Body of pancreas (tissue), 4 donors: ENCODE measurements around the gene ITGB2. TPM values are rescaled to one million over a fixed set of nuclear protein-coding genes. Genes with fewer than 3 reads are reported as not detected.

Experiments used
- ATAC-seq: fragments of 150-250 bp; one replicate; pipeline ENCODE4 v1.9.1; 2016
- DNase-seq, 4 donors: peaks; one replicate each; pipeline ENCODE4 v3.0.0-alpha.2; 2019
- H3K27ac ChIP-seq, 4 donors: fragments of 200-600 bp; sonication (generic); 1 replicate in 3 of 4; 2 replicates in 1 of 4; pipeline versions ENCODE4 v1.5.1 to v1.6.1; 2016 to 2019; ENCODE audit warnings: mild to moderate bottlenecking in 1 of 4, mixed read lengths in 1 of 4, moderate library complexity in 1 of 4
- H3K27me3 ChIP-seq, 2 donors: fragments of 200-600 bp; sonication (generic); one replicate each; pipeline ENCODE4 v1.6.0; 2016; ENCODE audit warnings: mild to moderate bottlenecking in 1 of 2
- H3K36me3 ChIP-seq, 2 donors: fragments of 200-600 bp; sonication (generic); replicated peaks in 1 of 2; 2 replicates each; pipeline ENCODE4 v1.5.1; 2016; ENCODE audit warnings: low read depth in 2 of 2; ENCODE audit not compliant: insufficient read depth in 1 of 2
- H3K4me1 ChIP-seq: fragments of 200-600 bp; sonication (generic); one replicate; pipeline ENCODE4 v1.6.0; 2016
- H3K4me3 ChIP-seq, 2 donors: fragments of 200-600 bp; sonication (generic); 1 replicate in 1 of 2; 2 replicates in 1 of 2; pipeline ENCODE4 v1.5.1; 2016 to 2019
- H3K9me3 ChIP-seq, 3 donors: fragments of 200-600 bp; sonication (generic); 1 replicate in 2 of 3; 2 replicates in 1 of 3; pipeline ENCODE4 v1.5.1; 2016
- POLR2A ChIP-seq, 3 donors: fragments of 450-650 bp; IDR thresholded peaks; one replicate each; pipeline ENCODE4 v1.6.1; 2016; ENCODE audit warnings: antibody characterized with exemption in 3 of 3, mild to moderate bottlenecking in 2 of 3
- WGBS, 2 donors: methylation state at CpG; one replicate each; pipeline ENCODE4 v1.1.5; 2017; 5-methylcytosine and 5-hydroxymethylcytosine counted together
- intact Hi-C: fragments of 100-400 bp; cut with DNase I; formaldehyde crosslinking; loops from one replicate; pipeline ENCODE4 v1.15.1; 2023
- total RNA-seq, 2 donors: library from RNA; depleted of rRNA; stranded (reverse); fragments of >200 nt; gene quantifications; one replicate each; pipeline ENCODE4 v1.1.0, GENCODE V29; 2016
- TF ChIP-seq, protein P1 (sequence below), 7 experiments: fragments of 450-650 bp in 4 of 7; fragments of 200-600 bp in 3 of 7; sonication (generic) in 3 of 7; IDR thresholded peaks; one replicate each; pipeline ENCODE4 v1.5.1; 2016 to 2019; ENCODE audit warnings: antibody characterized with exemption in 7 of 7

The ITGB2 gene
- total RNA-seq, 2 donors from 2014 or later: 17.8 to 23.3 TPM

- H3K9me3 ChIP-seq: no peaks in the 10 kb centered on the region
- no peak overlapping the region for H3K4me3 ChIP-seq
- intact Hi-C loops: no loop called here
- no peak for TF ChIP-seq POLR2A (IDR thresholded peaks at IDR 0.05)
- TF ChIP-seq, protein P1, sequence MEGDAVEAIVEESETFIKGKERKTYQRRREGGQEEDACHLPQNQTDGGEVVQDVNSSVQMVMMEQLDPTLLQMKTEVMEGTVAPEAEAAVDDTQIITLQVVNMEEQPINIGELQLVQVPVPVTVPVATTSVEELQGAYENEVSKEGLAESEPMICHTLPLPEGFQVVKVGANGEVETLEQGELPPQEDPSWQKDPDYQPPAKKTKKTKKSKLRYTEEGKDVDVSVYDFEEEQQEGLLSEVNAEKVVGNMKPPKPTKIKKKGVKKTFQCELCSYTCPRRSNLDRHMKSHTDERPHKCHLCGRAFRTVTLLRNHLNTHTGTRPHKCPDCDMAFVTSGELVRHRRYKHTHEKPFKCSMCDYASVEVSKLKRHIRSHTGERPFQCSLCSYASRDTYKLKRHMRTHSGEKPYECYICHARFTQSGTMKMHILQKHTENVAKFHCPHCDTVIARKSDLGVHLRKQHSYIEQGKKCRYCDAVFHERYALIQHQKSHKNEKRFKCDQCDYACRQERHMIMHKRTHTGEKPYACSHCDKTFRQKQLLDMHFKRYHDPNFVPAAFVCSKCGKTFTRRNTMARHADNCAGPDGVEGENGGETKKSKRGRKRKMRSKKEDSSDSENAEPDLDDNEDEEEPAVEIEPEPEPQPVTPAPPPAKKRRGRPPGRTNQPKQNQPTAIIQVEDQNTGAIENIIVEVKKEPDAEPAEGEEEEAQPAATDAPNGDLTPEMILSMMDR (IDR thresholded peaks at IDR 0.05): no peak
- peaks cover 14% of the 10 kb centered on the region for H3K4me1 ChIP-seq
- ATAC-seq (no peak), DNase-seq (no peak)
- H3K36me3 ChIP-seq: peaks cover 0 to under 1% of the 10 kb centered on the region in 2 donors
- 93 to 96% methylated on average over 18 to 31 of the region's 31 CpGs for WGBS, 2 donors
- no peaks in the 10 kb centered on the region for H3K27me3 ChIP-seq
- no peak overlapping the region for H3K27ac ChIP-seq
Observed at GRCh38 chr21:44951186-44951915, 30.7 kb upstream of the ITGB2 start.

GRCh38 chr21:44950351-44950750 lies 29.7 kb upstream of the ITGB2 start:
- TF ChIP-seq POLR2A (IDR thresholded peaks at IDR 0.05): no peak
- TF ChIP-seq, protein P1 (IDR thresholded peaks at IDR 0.05): no peak
- DNase-seq (no peak), ATAC-seq (no peak)
- Histone ChIP-seq H3K9me3 (no peaks in the 10 kb centered on the region), H3K27me3 (no peaks in the 10 kb centered on the region), H3K4me1 (peaks cover 14% of the 10 kb centered on the region), H3K36me3 (no peaks in the 10 kb centered on the region), H3K27ac (no peak overlapping the region), H3K4me3 (no peak overlapping the region)
- whole genome bisulfite sequencing, 2 donors: 83 to 88% methylated on average over 12 to 18 of the region's 18 CpGs
- intact Hi-C loops: no loop called here

DNA sequence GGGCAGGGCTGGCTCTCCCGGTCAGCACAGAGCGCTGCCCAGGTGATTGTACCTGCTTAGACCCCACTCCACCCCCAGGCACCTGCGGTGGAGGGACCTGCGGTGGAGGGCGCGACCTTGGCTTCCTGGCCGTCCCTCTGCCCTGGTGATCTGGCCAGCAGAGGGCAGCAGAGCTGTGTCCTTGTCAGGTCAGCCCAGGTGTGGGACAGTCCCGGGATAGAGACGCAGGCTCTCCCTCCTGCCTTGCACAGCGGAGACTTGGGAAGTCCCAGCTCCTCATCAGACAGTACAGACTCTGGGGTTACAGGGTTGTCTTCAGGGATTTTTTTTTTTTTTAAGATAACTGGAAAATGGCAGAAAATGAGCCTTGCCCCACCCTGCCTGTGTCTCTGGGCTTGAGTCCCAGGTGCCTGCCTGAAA lies 29.1 kb upstream of the ITGB2 start:
- Histone ChIP-seq H3K4me1 (peaks cover 14% of the 10 kb centered on the region), H3K9me3 (no peaks in the 10 kb centered on the region), H3K36me3 (no peaks in the 10 kb centered on the region), H3K27me3 (no peaks in the 10 kb centered on the region), H3K27ac (no peak overlapping the region), H3K4me3 (no peak overlapping the region)
- DNase-seq (peak; percentile 86 to 90 (median 86)), ATAC-seq (peak; percentile 82)
- 0 to 4% methylated on average over 4 to 10 of the region's 10 CpGs for WGBS, 2 donors
- TF ChIP-seq POLR2A (IDR thresholded peaks at IDR 0.05): no peak
- TF ChIP-seq, protein P1 (IDR thresholded peaks at IDR 0.05): peak; percentile 74 to 92 (median 85)
- intact Hi-C loops: loop anchor here (5.0 kb wide), 1 partner anchor 183 kb away; no protein-coding TSS in a partner anchor

DNA sequence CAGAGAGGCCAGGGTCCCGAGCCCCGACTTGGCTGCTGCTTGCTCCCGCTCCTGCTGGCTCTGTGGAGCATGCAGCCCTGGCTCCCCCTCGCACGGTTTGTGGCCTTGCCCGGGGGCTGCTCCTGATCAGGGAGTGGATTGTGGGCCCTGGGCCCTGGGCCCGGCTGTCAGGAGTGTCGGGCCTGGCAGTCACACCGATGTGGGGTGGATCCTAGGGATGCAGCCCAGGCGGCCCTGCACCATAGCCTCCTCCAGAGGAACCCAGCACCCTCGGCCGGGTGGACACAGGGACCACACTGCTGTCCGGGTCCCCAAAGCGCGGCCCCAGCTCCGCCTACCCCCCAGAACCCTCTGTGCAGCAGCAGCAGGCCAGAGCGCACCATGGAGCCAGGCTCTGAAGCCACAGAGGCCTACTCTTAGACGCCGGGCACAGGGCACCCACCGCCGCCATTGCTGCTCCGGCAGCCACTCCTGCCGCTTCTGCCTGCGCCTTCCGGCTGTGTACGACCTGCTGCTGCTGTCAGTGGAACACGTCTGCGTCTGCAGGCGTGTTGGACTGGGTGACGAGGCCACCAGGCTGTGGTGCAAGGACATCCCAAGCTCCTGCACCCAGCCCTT lies 28.6 kb upstream of the ITGB2 start:
- H3K27ac ChIP-seq: no peak overlapping the region
- ATAC-seq: no peak
- DNase-seq: no peak
- peaks cover 14% of the 10 kb centered on the region for H3K4me1 ChIP-seq
- intact Hi-C loops: loop anchor here (5.0 kb wide), 1 partner anchor 183 kb away; no protein-coding TSS in a partner anchor
- H3K27me3 ChIP-seq: no peaks in the 10 kb centered on the region
- H3K36me3 ChIP-seq: no peaks in the 10 kb centered on the region
- TF ChIP-seq, protein P1 (IDR thresholded peaks at IDR 0.05): no peak
- TF ChIP-seq POLR2A (IDR thresholded peaks at IDR 0.05): no peak
- no peak overlapping the region for H3K4me3 ChIP-seq
- WGBS, 2 donors: 66 to 73% methylated on average over 17 to 25 of the region's 30 CpGs
- no peaks in the 10 kb centered on the region for H3K9me3 ChIP-seq
